HepG2 (cell line): ENCODE results near the gene FGF1. TPM values are rescaled to one million over a fixed set of nuclear protein-coding genes. Genes with fewer than 3 reads are reported as not detected.

Experiments
- ATAC-seq: fragments of 200-7000 bp; cut with Tn5 transposase; 3 replicates; pipeline ENCODE4 v1.9.1; 2020; ENCODE audit warnings: mild to moderate bottlenecking, moderate library complexity
- BruUV-seq: library from RNA; stranded (reverse); fragments of 400-500 nt; replicated peaks from 2 replicates; lab custom pipeline; 2021; lab: Mats Ljungman, UMichigan
- CTCF ChIA-PET: fragments of 300-600 bp; formaldehyde crosslinking; extraction: SDS; loops from one replicate; lab custom pipeline; 2021; ENCODE audit warnings: low total read pairs, inconsistent platforms, low intra/inter-chr PET ratio; lab: Yijun Ruan, JAX
- POLR2A ChIA-PET: fragments of 350-600 bp; sonication (Branson Sonifier 250); formaldehyde crosslinking; loops from one replicate; lab custom pipeline; 2020; ENCODE audit warnings: antibody characterized with exemption, inconsistent platforms; lab: Yijun Ruan, JAX
- DNase-seq: peaks from one replicate; pipeline ENCODE4 v3.0.0-alpha.2; 2015; ENCODE audit warnings: low spot score
- FAIRE-seq: peaks from 3 replicates; lab custom pipeline; 2011; peaks lifted over from hg19 to GRCh38; lab: Jason Lieb, UNC
- H2AFZ ChIP-seq: one replicate; pipeline ENCODE4 v1.6.1; 2011; ENCODE audit warnings: low read length, inconsistent platforms
- H3K27ac ChIP-seq: fragments of 300-600 bp; 3 replicates; pipeline ENCODE4 v1.8.0; 2011; ENCODE audit warnings: mixed run types, mild to moderate bottlenecking, mixed read lengths, low read length, inconsistent platforms; ENCODE audit not compliant: insufficient read depth; ENCODE audit errors: extremely low read length
- H3K27me3 ChIP-seq, 2 experiments: fragments of 200-600 bp in 1 of 2; 2 replicates in 1 of 2; 3 replicates in 1 of 2; pipeline versions ENCODE4 v1.6.0 to v1.8.0; 2011; ENCODE audit warnings: low read length in 2 of 2, mild to moderate bottlenecking in 2 of 2, moderate library complexity in 2 of 2, inconsistent platforms in 1 of 2; ENCODE audit not compliant: insufficient read depth in 2 of 2, control insufficient read depth in 1 of 2
- H3K36me3 ChIP-seq, 2 experiments: fragments of 200-600 bp in 1 of 2; replicated peaks in 1 of 2; 2 replicates in 1 of 2; 3 replicates in 1 of 2; pipeline versions ENCODE4 v1.5.1 to v1.8.0; 2011; ENCODE audit warnings: low read length in 2 of 2, inconsistent platforms in 1 of 2; ENCODE audit not compliant: insufficient read depth in 2 of 2, control insufficient read depth in 1 of 2
- H3K4me1 ChIP-seq: 2 replicates; pipeline ENCODE4 v1.5.1; 2012; ENCODE audit warnings: low read length, inconsistent platforms; ENCODE audit not compliant: insufficient read depth
- H3K4me2 ChIP-seq: 2 replicates; pipeline ENCODE4 v1.6.0; 2011; ENCODE audit warnings: low read depth, low read length, inconsistent platforms
- H3K4me3 ChIP-seq, 3 experiments: fragments of 200-600 bp in 1 of 3; sonication (generic), shearing (Covaris generic) in 1 of 3; replicated peaks in 1 of 3; 2 replicates each; pipeline ENCODE4 v1.5.1; 2011 to 2016; ENCODE audit warnings: low read length in 3 of 3, inconsistent platforms in 2 of 3, low read depth in 2 of 3, mild to moderate bottlenecking in 2 of 3, control low read depth in 1 of 3, mixed read lengths in 1 of 3; ENCODE audit not compliant: insufficient read depth in 1 of 3
- H3K79me2 ChIP-seq: one replicate; pipeline ENCODE4 v1.6.1; 2011; ENCODE audit warnings: low read length, inconsistent platforms; ENCODE audit not compliant: insufficient read depth
- H3K9ac ChIP-seq: 2 replicates; pipeline ENCODE4 v1.6.0; 2011; ENCODE audit warnings: mild to moderate bottlenecking, low read depth, low read length, inconsistent platforms; ENCODE audit not compliant: insufficient read depth
- H3K9me3 ChIP-seq: 2 replicates; pipeline ENCODE4 v1.5.1; 2012; ENCODE audit warnings: mild to moderate bottlenecking, low read length
- H4K20me1 ChIP-seq: 2 replicates; pipeline ENCODE4 v1.6.0; 2011; ENCODE audit warnings: inconsistent platforms, mild to moderate bottlenecking, low read length, moderate library complexity; ENCODE audit not compliant: insufficient read depth
- BORCS8-MEF2B ChIP-seq: sonication (generic); formaldehyde crosslinking; IDR thresholded peaks from 2 replicates; pipeline ENCODE4 v1.8.0; 2022; ENCODE audit warnings: mild to moderate bottlenecking, missing genetic modification reagents
- IKZF4 ChIP-seq: sonication (generic); formaldehyde crosslinking; IDR thresholded peaks from 2 replicates; pipeline ENCODE4 v1.5.1; 2020; ENCODE audit warnings: borderline replicate concordance, mild to moderate bottlenecking, low read depth, missing genetic modification reagents; ENCODE audit errors: not compliant biosample characterization
- KLF9 ChIP-seq: IDR thresholded peaks from 2 replicates; pipeline ENCODE4 v1.6.1; 2016; ENCODE audit warnings: low read depth
- YEATS2 ChIP-seq: sonication (generic); formaldehyde crosslinking; IDR thresholded peaks from 2 replicates; pipeline ENCODE4 v1.4.0; 2020; ENCODE audit warnings: missing genetic modification reagents, borderline replicate concordance
- ZNF10 ChIP-seq: sonication (generic); formaldehyde crosslinking; IDR thresholded peaks from 2 replicates; pipeline ENCODE4 v1.4.0; 2020; ENCODE audit warnings: mild to moderate bottlenecking, low read depth, missing genetic modification reagents, borderline replicate concordance
- ZNF629 ChIP-seq: sonication (generic); formaldehyde crosslinking; conservative IDR thresholded peaks from 2 replicates; pipeline ENCODE4 v1.5.0; 2020; ENCODE audit warnings: missing genetic modification reagents
- ZSCAN21 ChIP-seq: sonication (generic); formaldehyde crosslinking; IDR thresholded peaks from 2 replicates; pipeline ENCODE4 v1.8.0; 2022; ENCODE audit warnings: mild to moderate bottlenecking, missing genetic modification reagents, moderate library complexity, borderline replicate concordance
- WGBS: methylation state at CpG from one replicate; pipeline ENCODE4 v1.1.6; 2017; ENCODE audit warnings: low lambda C conversion rate; 5-methylcytosine and 5-hydroxymethylcytosine counted together
- in situ Hi-C: cut with HindIII; loops from 2 replicates; pipeline ENCODE4 v1.10.0; 2017; ENCODE audit warnings: low pct_unique_long_range_greater_than_20kb; ENCODE audit not compliant: extremely low pct_ligation_motif_present
- intact Hi-C: fragments of 100-400 bp; cut with micrococcal nuclease; formaldehyde crosslinking; loops from one replicate; pipeline ENCODE4 v1.10.0; 2022; ENCODE audit not compliant: unreplicated experiment
- polyA plus RNA-seq, 8 experiments: library from polyadenylated mRNA; depleted of rRNA in 3 of 8; stranded (reverse) in 7 of 8; unstranded in 1 of 8; fragments of >200 nt; fragmentation: Illumina TruSeq in 4 of 8; extraction: Trizol in 4 of 8; gene quantifications; 2 replicates each; pipeline versions ENCODE4 v1.2.1 to v1.2.3, GENCODE V29; 2011 to 2016; ENCODE audit warnings: low read depth in 4 of 8, missing spikeins in 1 of 8, mixed read lengths in 1 of 8; ENCODE audit not compliant: insufficient read depth in 1 of 8
- total RNA-seq, 5 experiments: library from RNA; depleted of rRNA; stranded (reverse); fragments of >200 nt; fragmentation: Illumina TruSeq; extraction: Trizol; gene quantifications; 2 replicates each; pipeline ENCODE4 v1.2.3, GENCODE V29; 2016; ENCODE audit warnings: low read depth in 1 of 5
- TF ChIP-seq, protein P1 (sequence below): sonication (generic); formaldehyde crosslinking; IDR thresholded peaks from 2 replicates; pipeline ENCODE4 v1.5.0; 2020; ENCODE audit warnings: mild to moderate bottlenecking, missing genetic modification reagents, moderate library complexity
- TF ChIP-seq, protein P2 (sequence below): sonication (generic); formaldehyde crosslinking; IDR thresholded peaks from 2 replicates; pipeline ENCODE4 v1.5.0; 2020; ENCODE audit warnings: missing genetic modification reagents

Gene FGF1
- total and polyA plus RNA-seq, 2 of the 13 experiments (the other 11 are each of a cell fraction or from before 2014, with no cell fraction given): not detected

DNA sequence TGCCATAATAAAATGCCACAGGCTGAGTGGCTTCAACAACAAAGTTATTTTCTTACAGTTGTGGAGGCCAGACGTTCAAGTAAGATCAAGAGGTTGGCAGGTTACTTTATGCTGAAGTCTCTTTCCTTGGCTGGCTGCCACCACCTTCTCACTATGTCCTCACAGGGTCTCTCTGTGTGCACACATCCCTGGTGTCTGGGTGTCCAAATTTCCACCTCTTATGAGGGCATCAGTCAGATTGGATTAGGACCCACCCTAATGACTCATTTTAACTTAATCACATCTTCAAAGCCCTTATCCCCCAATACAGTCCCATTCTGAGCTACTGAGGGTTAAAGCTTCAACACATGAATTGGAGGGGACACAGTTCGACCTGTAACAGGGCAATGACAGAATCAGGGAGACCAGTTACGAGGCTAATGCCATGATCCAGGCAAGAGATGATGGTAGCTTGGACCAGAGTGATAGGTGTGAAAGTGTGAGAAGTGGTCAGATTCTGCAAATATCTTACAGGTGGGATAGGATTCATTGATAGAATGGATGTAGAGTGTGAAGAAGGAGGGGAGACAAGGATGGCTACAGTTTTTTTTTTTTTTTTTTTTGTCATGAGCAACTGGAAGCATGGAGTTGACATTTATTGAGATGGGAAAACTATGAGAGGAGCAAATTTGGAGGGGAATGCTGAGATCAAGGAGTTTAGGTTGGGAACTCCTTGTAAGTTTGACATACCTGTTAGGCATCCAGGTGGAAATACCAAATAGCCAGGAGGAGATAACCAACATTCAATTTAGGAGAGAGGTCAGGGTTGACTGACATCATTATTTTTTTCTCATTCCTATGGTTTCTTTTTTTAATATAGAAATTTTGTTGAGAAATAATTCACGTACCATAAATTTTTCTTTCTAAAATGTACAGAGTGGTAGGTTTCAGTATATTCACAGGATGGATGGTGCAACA lies 39.6 kb upstream of the FGF1 start:
- FAIRE-seq (no peak), ATAC-seq (no peak), DNase-seq (no peak)
- CTCF ChIA-PET: no interaction called here
- POLR2A ChIA-PET: no interaction called here
- Histone ChIP-seq H3K36me3 (no peaks in the 10 kb centered on the region), H3K27ac (no peak overlapping the region), H3K4me1 (peaks cover 14% of the 10 kb centered on the region), H3K27me3 (peaks cover 5 to 47% of the 10 kb centered on the region in 2 experiments; a peak in 4 of 5 replicates), H3K4me2 (no peak overlapping the region), H4K20me1 (no peaks in the 10 kb centered on the region), H2AFZ (no peak overlapping the region), H3K9me3 (no peaks in the 10 kb centered on the region), H3K79me2 (no peaks in the 10 kb centered on the region), H3K4me3 (no peak overlapping the region), H3K9ac (no peak overlapping the region)
- no TSS peak for BruUV-seq
- intact Hi-C loops (no loop called here), in situ Hi-C loops (no loop called here)
- no peak for TF ChIP-seq YEATS2
- TF ChIP-seq, protein P1, sequence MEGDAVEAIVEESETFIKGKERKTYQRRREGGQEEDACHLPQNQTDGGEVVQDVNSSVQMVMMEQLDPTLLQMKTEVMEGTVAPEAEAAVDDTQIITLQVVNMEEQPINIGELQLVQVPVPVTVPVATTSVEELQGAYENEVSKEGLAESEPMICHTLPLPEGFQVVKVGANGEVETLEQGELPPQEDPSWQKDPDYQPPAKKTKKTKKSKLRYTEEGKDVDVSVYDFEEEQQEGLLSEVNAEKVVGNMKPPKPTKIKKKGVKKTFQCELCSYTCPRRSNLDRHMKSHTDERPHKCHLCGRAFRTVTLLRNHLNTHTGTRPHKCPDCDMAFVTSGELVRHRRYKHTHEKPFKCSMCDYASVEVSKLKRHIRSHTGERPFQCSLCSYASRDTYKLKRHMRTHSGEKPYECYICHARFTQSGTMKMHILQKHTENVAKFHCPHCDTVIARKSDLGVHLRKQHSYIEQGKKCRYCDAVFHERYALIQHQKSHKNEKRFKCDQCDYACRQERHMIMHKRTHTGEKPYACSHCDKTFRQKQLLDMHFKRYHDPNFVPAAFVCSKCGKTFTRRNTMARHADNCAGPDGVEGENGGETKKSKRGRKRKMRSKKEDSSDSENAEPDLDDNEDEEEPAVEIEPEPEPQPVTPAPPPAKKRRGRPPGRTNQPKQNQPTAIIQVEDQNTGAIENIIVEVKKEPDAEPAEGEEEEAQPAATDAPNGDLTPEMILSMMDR (CRISPR knock-in tag): no peak
- no peak for TF ChIP-seq ZNF10 (CRISPR knock-in tag)
- no peak for TF ChIP-seq KLF9 (CRISPR knock-in tag)
- TF ChIP-seq BORCS8-MEF2B (CRISPR knock-in tag): no peak
- no peak for TF ChIP-seq ZSCAN21 (CRISPR knock-in tag)
- TF ChIP-seq, protein P2, sequence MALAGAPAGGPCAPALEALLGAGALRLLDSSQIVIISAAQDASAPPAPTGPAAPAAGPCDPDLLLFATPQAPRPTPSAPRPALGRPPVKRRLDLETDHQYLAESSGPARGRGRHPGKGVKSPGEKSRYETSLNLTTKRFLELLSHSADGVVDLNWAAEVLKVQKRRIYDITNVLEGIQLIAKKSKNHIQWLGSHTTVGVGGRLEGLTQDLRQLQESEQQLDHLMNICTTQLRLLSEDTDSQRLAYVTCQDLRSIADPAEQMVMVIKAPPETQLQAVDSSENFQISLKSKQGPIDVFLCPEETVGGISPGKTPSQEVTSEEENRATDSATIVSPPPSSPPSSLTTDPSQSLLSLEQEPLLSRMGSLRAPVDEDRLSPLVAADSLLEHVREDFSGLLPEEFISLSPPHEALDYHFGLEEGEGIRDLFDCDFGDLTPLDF (CRISPR knock-in tag): no peak
- no peak for TF ChIP-seq ZNF629 (CRISPR knock-in tag)
- no peak for TF ChIP-seq IKZF4 (CRISPR knock-in tag)
- WGBS: 15% methylated on average over 4 of the region's 4 CpGs
